GM18873 (cell line): Measurements from ENCODE around the gene CKB.

Experiments
- ATAC-seq: cut with Tn5 transposase; IDR thresholded peaks from one replicate; pipeline ENCODE4 v1.9.1; 2021; ENCODE audit warnings: mild to moderate bottlenecking, moderate library complexity, moderate number of reproducible peaks; ENCODE audit not compliant: unreplicated experiment, low FRiP score

The CKB gene

DNA sequence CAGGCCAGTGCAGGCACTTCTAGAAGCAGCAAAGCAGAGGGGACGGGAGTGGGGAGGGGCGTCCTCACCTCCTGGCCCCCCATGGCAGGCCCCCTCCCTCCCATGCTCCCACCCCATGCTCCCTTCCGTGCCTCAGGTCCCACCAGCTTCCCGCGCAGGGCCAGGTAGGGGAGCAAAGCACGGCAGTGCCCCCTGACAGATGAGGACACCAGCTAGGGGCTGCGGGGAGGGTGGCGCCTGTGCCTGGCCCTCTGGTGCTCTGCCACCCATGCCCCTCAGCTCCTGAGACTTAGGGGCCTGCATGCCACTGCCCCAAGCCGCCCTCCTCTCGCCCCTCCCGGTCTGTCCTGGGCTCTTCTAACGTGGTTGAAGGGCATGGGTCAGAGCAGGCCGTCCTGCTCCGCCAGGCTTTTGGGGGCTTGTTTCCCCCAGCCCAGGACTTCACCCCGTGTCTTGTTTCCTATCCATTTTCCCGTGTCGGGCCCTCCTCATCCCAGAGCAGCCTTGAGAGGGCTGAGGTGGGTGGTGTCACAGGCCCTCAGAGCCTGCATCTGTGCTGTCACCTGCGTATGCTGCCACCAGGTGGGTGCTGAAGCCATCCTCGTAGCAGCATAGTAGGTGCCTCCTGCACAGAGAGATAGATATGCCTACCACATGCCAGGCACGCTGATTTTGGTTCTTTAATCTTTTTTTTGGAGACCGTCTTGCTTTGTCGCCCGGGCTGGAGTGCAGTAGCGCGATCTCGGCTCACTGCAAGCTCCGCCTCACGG is 16.6 kb upstream of the CKB start:
- no peak for ATAC-seq

DNA sequence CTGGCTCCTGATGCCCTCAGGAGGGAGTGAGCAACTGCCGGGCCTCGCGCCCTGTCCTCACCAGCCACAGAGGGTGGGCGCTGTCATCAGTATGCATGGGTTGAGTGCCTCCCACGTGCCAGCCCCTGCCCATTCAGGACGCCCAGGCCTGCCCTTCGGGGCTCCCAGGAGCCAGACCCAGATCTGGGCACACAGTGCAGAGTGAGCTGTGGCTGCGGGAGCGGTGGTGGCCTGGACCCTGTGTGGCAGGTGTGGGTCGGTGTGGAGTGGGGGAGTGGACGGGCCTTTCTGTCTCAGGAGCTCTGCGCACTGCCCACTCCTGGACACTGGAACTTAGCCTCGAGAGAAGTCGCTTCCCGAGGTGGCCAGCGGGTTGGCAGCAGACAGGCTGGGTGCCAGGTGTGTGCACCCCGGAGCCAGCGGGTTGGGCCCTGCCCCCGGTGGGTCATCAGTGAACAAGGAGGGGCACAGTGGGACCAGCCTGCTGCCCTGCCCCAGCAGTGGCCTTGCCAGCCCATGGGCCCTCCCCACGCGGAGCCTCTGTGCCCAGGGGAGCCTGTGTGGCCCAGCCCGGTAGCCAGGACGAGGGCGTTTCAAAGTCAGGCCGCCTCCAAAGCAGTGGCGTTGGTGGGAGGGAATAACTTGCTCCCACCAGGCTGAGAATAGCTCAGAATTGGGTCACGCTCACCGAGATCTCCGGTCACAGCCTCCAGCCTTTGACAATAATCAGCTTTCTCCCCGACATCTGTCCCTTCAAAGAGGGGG is 15.8 kb upstream of the CKB start:
- no peak for ATAC-seq

DNA sequence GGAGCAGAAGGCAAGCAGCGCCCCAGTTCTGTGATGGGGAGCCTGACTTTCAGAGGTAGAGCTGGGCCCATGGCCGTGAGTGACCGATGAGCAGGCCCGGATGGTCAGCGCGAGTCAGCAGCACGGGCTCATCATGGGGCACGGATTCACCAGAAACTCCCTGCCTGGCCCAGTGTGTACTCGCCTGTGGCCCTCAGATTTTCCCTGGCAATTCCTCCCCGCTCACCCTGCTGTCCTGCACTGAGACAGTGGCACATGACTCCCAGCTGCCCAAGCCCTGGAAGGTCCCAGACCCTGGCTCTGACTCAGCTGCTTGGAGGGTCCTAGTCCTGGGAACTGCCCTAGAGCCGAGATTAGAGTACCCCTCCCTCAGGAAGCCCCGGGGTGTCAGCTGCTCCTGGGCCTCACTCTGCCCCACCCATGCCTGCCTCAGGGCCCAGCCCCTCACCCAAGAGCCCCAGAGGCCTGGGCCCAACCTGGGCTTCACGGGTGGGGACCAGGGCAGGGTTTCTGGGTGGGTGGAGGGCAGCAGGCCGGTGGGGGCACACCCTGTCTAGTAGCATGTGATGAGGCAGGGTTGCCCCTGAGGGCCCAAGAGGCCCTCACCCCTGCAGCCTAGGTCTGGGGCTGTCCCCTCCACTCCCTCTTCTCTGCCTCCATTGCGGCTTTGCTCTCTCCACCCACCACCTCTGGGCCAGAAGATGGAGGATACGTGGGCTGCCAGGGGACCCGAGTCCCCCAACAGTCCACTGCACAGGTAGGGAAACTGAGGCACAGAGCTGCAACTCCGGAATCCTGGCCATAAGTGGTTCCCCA is 14.8 kb upstream of the CKB start:
- ATAC-seq: no peak

DNA sequence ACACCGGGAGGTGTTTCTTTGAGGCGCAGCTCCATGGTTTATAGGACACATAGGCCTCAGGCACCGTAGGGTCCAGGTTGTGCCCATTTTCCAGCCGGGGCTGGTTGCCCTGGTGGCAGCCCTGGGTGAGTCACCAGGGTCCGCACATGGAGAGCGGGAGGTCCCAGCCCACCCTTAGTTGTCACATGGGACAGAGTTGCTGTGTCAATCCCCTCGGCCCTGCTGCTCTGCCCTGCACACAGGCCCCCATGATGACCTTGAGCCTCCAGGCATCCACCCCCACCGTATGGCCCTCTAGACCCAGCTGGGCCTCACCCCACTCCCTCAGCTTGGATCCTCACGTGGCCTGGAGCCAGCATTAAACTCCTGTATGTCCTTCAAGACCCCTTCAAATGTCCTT is 14.1 kb upstream of the CKB start:
- no peak for ATAC-seq

DNA sequence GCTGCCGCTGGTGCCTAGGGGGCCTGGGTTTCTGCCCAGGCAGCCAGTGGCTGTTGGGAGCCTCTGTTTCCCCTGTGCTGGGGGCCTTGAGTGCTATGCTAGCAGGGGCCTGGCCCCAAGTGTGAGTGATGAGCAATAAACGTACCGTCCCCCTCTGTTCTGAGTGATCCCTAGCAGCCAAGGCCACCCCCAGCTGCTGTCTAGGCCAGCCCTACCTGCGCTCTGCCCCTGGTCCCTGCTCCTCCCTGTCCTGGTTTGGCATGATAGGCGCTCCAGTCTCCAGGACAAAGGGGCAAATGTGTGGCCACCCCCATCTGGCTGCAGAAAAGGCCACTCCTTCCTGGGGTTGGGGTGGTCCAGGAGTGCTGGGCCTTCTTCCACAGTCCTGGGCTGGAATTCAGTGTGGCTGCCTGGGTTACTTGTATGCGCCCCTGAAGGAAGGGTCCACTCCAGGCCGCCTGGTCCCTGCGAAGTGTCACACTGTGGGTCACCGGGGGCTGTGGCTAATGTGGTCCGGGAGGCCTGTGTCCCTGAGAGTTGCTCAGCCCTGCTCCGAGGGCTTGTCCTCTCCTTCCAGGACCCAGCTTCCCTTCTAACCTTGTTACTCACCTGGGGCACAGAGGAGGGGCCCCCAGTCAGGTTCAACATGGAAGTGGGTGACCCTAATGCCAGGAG is 13.4 kb upstream of the CKB start:
- ATAC-seq: no peak

DNA sequence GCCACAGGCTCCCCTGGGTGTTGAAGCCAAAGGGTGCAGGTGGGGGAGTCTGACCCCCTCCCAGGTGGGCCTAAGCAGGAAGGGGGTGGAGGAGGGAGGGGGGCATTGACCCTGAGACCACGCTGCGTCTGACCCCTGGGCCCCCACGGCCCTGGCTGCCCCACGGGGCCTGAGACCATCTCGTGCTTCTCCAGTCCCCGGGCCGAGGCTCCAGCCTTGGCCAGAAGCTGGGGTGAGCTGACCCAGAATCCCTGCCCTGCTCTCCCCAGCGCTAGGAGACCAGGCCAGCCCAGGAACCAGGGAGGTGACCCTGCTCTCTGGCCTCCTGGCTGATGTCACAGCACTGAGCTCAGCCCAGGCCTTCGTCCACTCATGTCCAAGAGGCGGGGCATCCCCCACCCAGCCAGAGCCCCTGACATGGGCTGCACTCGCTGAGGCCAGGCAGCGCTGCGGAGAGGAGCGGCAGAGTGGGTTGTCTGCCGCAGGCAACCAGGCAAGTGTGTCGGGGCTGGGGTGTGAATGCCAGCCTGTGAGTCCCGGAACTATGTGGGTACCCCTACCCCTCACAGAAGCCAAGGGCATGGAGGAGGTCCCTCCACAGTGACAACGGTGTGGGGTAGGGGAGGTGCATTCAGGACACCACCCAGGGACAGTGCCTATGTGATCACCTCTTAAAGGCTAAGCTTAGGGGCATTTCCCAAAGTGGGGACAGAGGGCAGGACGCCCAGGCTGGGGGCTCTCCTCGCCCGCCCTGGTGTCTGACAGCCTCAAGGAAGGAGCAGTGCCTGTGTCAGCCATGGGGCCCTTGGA is 12.7 kb upstream of the CKB start:
- ATAC-seq: no peak

DNA sequence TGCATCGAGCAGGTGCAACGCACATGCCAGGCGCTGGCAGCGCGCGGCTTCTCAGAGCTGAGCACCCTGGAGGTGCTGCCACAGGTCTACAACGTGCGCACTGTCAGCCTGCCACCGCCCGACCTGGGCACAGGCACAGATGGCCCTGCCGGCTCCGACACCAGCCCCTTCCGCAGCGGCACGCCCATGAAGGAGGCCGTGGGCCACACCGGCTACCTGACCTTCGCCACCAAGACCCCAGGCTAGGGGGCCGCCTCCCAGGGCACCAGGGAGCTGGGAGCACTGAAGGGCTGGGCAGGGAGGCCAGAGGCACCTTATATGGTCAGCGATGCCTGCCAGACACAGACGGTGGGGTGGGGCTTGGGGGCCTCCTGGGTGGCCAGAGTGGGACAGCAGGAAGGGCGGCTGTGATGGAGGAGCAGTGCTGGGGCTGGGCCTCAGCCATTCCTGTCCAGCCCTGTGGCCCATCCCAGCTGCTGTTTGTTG is 12.0 kb upstream of the CKB start:
- ATAC-seq: no peak

DNA sequence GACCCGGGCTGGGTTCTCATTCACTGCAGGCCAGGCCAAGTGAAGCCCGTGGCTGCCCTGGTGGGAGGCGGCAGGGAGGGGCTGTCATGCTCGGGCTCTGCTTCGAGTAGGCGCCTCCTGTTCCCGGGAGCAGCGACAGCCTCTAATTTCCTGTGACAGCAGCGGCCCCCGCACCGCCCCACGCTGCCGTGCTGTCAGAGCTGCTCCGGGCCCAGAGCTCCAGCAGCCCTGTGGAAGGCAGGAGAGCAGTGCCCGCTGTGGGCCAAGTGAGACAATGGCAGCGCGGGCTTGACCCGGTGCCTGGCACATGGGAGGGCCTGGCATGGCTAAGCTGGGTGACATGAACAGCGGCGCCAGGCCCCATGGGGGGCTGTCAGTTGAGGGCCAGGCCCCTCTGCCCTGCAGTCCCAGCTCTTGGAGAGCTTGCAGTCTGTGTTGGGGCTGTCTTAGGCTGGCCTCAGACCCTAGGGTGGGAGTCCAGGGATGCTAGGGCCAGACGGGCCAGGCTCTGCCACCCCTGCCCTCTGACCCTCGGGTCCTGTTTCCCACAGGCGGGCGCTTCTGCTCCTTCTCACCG is 11.5 kb upstream of the CKB start:
- ATAC-seq: no peak

DNA sequence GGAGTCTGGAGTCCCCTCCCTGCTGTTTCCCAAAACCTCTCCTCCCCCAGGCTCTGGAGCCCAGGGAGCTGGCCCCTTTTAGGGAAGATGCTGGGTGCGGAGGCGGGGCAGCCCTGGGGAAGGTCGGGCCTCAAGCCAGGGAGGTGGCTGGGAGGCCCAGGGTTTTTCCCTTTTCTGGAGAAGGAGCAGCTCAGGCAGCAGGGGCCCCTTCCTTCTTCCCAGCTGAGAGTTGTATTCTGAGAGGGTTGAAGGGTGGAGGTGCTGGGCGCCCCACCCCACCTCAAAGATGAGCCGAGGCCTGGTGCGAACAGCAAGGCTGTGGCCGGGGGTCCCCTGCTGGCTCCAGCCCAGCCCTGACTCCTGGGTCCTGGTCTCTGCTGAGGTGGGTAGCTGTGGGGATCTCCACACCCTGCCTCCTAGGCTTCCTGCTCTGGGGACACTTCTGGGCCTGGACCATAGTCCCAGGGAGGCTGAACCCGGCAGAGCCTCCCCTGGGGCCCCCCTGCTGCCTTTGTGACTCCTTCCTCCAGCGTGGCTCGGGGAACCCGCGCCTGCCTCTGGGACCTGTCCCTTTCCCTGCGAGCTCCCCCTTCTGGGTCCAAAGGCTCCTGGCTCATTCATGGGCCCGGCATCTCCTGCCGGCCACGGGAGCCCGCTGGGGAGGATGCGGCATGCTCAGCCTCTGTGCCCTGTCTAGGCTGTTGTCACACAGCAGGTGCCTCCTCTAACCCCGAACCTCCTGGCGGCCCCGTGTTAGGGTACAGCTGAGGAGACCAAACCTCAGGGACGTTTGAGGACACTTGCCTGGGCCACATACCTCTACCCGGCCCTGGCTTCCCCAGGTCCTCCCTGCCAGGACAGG is 10.7 kb upstream of the CKB start:
- no peak for ATAC-seq

DNA sequence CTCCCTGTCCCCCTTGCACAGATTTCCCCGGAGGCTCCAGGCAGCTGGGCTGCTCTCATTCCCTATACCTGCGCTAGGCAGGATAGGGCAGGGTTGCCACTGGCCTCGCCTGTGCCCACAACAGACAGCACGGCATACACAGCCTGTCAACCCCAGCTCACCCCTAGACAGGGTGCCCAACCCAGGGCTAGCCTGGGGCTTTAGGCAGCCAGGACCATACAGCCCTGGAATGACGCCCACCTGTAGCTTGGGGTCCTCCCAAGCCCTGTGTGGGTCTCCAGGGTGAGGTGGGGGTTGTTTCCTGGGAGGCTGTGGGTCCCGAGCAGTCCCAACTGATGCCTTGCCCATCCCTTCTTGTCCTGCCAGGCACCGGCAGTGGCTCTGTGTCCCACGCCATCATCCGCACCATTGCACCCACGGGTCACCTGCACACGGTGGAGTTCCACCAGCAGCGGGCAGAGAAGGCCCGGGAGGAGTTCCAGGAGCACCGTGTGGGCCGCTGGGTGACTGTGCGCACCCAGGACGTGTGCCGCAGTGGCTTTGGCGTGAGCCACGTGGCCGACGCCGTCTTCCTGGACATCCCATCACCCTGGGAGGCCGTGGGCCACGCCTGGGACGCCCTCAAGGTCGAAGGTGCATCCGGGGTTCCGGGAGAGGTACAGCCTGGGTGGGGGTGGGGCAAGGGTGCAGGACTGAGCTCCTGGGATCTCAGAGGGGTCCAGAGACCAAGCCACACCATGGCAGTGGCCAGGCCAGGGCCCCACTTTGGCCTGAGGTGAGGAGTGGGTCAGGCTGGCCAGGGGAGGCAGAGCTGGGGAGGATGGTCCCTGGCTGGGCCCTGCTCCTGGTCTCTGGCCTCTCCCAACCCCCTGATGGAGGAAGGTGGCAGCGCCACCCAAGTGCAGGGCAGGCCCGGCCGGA is 9.8 kb upstream of the CKB start:
- no peak for ATAC-seq

DNA sequence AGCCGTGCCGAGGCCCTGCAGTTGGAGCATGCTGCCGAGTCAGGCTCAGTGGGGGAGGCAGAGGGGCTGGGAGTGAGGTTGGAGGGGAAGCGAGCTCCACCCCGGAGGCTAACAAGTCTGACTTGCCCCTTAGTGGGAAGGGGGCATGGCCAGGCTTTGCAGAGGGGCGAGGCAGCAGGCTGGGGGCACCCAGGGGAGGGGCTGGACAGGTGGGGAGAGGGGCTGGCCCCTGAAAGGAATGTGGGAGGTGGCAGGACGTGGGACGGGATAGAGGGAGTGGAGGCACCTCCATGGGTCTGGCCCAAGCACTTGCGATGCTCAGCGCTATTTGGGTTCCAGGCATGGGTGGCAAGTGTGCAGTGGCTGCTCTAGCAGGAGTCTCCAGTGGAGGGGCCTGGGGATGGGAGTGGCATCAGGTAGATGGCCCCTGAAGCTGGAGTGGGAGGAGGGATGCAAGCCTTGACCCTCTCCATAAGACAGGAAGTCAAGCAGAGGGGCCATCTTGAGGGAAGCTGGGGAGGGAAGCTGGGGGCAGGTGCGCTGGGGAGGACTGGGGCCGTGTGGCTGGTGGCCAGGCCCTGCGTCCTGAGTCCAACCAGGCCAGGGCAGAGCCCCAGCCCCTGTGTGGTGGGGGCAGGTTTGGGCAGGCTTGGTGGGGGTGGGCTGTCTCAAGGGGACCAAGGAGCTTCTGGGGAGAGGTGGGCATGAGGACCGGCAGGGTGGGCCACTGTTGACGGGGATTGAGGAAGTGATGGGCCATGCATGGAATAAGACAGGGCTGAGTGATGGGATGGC is 9.0 kb upstream of the CKB start:
- ATAC-seq: no peak

DNA sequence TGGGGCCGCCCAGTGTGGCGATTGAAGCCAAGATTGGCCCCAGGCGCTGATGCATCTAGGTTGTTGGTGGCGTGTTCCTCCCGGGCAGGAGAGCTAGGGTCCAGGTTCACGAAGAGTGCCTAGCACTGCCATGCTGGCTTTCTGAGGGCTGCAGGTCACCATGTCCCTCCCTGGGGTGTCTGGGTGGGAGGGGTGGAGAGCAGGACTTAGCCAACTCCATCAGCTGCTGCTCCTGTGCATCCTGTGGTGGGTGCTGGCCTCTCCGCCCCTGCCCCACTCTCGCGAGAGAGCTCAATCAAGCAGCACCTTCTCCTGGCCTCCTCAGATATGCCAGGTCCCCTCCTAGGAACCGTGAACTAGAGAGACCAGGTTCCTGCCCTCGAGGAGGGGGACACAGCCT is 8.2 kb upstream of the CKB start:
- ATAC-seq: no peak

DNA sequence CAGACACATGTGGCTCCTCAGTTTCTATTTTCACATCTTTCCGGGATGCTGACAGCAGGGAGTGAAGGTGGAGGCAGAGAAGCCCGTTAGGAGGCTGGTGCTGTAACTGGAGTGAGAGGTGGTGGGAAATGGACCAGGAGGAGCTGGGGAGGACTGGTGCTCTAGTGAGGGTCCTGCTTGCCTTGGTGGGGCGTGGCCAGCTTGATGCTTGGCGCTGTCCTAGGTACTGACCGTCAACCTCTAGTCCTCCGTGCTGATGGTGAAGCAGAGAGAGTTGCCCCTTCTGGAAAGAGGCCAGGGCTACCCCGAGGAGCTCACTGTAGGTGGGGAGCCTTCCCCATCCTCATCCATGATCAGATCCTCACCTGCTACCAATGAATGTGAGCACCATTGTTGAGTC is 7.8 kb upstream of the CKB start:
- no peak for ATAC-seq

DNA sequence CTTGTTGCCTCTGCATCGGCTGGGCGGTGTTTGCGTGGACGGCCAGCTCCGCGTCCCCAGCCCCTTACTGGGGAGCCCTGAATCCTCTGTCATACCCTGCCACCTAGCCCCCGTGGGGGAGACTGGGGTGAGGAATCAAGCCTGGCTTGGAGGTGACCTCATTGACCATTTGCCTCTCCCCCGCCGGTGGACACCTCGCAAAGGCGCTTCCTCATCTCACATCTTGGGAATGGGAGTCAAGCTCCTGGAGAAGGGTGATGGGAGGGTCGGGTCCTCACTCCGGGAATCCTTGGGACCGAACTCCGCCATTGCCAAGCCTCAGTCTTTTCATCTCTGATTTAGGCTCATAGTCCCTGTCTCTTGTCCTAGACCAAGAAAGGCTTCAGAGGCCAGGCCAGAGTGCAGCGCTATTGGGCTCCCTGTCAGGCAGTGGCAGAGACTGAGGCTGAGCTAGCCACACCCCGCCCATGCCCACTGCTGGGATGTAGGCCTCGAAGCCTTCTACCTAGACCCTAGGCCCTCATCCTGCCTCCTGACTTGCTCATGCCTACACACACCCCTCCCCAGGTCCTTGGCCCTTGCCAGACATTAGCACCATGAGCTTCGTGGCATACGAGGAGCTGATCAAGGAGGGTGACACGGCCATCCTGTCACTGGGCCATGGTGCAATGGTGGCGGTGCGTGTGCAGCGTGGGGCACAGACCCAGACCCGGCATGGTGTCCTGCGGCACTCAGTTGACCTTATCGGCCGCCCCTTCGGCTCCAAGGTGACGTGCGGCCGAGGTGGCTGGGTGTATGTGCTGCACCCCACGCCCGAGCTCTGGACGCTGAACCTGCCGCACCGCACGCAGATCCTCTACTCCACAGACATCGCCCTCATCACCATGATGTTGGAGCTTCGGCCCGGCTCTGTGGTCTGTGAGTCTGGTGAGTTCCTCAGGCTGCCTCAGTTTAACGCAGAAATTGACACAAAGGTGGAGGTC is 7.0 kb upstream of the CKB start:
- no peak for ATAC-seq

DNA sequence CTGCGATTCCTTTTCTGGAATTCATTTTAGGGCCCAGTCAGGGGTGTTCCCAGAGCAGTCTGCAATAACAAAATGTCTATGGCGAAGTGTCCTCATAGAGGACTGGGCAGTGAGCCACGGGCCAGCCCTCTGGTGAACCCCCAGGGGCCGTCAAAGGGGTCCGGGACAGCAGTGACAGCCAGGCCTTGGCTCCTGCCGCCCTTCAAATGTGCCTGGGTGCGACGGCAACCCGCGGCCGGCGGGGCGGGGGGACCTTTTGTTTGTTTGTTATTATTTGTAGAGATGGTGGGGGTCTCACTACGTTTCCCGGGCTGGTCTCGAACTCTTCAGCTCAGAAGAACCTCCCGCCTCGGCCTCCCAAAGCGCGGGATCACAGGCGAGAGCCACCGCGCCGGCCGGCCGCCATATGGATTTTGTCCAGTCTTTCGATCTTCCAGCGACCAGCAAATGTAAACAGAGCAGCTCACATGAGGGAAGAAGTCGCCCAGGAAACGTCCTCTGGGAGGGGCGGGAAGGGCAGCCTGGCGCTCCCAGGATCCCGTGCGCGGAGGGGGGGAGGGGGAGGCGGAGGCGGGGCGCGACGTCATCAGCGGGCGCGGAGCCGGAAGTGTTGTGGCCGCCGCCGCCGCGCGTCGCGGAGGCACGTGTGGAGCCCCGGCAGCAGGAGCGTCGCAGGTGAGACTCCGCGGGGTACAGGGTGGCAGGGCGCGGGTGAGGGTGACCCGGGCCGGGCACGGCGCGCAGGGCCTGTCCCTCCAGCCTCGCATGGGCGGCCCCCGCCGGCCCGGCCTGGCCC is 6.2 kb upstream of the CKB start, which contains the start of gene TRMT61A:
Gene TRMT61A (plus strand): TSS at position 610 of the 796 bp plus-strand sequence. CDS start 783 bp downstream, outside the sequence.
- no peak for ATAC-seq
